ENCODE data around the gene ANXA11. TPM values are rescaled to one million over a fixed set of nuclear protein-coding genes. Genes with fewer than 3 reads are reported as not detected.

The ANXA11 gene
- total RNA-seq, 2 experiments from 2014 or later, result 142 TPM

DNA sequence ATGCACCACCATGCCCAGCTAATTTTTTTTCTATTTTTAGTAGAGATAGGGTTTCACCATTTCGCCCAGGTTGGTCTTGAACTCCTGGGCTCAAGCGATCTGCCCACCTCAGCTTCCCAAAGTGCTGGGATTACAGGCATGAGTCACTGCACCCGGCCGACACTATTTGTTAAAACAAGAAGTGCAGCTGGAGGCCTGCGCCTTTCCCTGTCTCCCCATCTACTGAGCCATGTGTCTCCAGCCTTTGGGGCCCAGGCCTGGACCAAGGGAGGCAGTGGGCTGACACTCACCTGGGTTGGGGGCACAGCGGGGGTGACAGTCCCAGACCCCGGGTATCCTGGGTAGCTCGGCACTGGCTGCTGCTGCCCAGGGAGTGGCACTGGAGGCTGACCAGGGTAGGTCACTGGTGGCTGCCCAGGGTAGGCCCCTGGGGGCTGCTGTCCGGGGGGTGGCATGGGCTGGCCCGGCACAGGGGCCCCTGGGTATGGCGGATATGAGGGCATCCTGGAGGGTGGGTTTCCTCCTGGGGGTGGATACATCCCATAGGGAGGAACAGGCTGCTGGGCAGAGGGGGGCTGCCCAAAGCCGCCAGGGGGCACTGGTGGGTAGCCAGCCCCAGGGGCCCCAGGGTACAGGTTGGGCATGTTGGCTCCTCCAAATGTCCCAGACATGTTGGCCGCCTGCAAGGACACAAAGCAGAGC lies 36.5 kb downstream of the ANXA11 start:
- CTCF ChIA-PET, result interaction anchor here (1.1 to 1.6 kb wide), 4 partner anchors 19 to 52 kb away, joined by 3 to 4 read pairs (median 4); no protein-coding TSS in a partner anchor
- intact Hi-C loops (cut with micrococcal nuclease), result no loop called here
- peaks cover 16% of the 10 kb centered on the region for H3K4me1 Mint-ChIP-seq (ENCODE audit: low read depth)
- DNase-seq, result no peak
- H3K27ac Mint-ChIP-seq, result no peak overlapping the region
- H3K4me3 Mint-ChIP-seq, result no peak overlapping the region
- peaks cover 8% of the 10 kb centered on the region for H3K36me3 Mint-ChIP-seq (ENCODE audit: low read depth)
- no peaks in the 10 kb centered on the region for H3K9me3 Mint-ChIP-seq
- no peaks in the 10 kb centered on the region for H3K27me3 Mint-ChIP-seq (ENCODE audit: low read depth)

DNA sequence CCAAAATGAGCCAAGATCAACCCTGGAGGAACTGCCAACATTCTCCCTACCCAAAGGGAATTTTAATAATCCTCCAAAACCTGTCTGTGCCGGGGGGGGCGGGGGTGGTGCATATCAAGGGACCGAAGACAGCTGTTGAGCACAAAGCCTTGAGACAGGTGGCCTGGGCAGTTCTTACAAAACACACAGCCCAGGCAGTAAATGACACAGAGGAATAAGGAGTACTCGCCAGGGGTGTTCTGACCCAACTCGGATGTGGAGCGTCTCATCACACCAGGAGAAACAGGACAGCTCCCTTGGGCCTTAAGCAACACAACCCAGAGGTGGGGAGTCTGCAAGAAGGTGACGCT lies 37.2 kb downstream of the ANXA11 start:
- intact Hi-C loops (cut with micrococcal nuclease), result no loop called here
- H3K27ac Mint-ChIP-seq, result no peak overlapping the region
- peaks cover 10% of the 10 kb centered on the region for H3K36me3 Mint-ChIP-seq (ENCODE audit: low read depth)
- H3K4me3 Mint-ChIP-seq, result no peak overlapping the region
- H3K4me1 Mint-ChIP-seq (ENCODE audit: low read depth), result peaks cover 13% of the 10 kb centered on the region
- H3K9me3 Mint-ChIP-seq, result no peaks in the 10 kb centered on the region
- H3K27me3 Mint-ChIP-seq (ENCODE audit: low read depth), result no peaks in the 10 kb centered on the region
- DNase-seq, result no peak
- CTCF ChIA-PET, result interaction anchor here (1.1 to 1.6 kb wide), 4 partner anchors 18 to 52 kb away, joined by 3 to 4 read pairs (median 4); no protein-coding TSS in a partner anchor

DNA sequence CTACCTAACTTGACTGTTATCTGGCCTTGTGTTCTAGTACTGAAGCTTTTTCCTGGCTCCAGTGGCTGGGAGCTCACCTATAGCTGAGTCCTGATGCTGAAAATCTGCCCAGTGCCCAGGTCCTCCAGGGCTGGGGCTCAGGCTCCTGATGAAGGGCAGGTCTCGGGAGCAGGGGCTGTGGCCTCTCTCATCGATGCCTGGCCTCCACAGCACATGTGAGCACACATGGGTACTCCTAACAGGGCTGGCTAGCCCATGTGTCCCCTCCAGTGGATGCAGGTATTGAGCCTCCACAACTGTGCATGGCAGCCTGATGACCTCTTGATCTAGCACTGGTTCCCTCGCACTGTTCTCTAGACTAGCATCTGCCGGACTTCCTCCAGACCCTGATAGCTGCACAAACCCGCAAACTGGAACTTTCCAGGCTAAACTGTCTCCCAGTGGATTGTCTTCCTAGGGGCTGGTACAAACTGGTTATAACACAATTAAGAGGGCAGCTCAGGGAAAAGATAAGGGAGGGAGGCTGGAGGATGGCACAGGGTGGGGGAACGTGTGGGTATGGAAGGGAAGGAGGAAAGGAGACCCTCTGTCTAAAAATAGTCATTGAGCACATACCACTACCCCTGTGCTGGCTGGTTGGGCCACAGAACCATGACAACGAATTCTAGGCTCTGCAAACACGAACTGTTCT lies 37.7 kb downstream of the ANXA11 start:
- CTCF ChIA-PET, result interaction anchor here (1.1 to 1.6 kb wide), 4 partner anchors 17 to 53 kb away, joined by 3 to 4 read pairs (median 4); no protein-coding TSS in a partner anchor
- H3K4me1 Mint-ChIP-seq (ENCODE audit: low read depth), result peaks cover 12% of the 10 kb centered on the region
- no peak for DNase-seq
- no peak overlapping the region for H3K4me3 Mint-ChIP-seq
- H3K36me3 Mint-ChIP-seq (ENCODE audit: low read depth), result peaks cover 10% of the 10 kb centered on the region
- H3K9me3 Mint-ChIP-seq, result no peaks in the 10 kb centered on the region
- intact Hi-C loops (cut with micrococcal nuclease), result no loop called here
- H3K27me3 Mint-ChIP-seq (ENCODE audit: low read depth), result no peaks in the 10 kb centered on the region
- peak overlapping the region; percentile 24 for H3K27ac Mint-ChIP-seq

DNA sequence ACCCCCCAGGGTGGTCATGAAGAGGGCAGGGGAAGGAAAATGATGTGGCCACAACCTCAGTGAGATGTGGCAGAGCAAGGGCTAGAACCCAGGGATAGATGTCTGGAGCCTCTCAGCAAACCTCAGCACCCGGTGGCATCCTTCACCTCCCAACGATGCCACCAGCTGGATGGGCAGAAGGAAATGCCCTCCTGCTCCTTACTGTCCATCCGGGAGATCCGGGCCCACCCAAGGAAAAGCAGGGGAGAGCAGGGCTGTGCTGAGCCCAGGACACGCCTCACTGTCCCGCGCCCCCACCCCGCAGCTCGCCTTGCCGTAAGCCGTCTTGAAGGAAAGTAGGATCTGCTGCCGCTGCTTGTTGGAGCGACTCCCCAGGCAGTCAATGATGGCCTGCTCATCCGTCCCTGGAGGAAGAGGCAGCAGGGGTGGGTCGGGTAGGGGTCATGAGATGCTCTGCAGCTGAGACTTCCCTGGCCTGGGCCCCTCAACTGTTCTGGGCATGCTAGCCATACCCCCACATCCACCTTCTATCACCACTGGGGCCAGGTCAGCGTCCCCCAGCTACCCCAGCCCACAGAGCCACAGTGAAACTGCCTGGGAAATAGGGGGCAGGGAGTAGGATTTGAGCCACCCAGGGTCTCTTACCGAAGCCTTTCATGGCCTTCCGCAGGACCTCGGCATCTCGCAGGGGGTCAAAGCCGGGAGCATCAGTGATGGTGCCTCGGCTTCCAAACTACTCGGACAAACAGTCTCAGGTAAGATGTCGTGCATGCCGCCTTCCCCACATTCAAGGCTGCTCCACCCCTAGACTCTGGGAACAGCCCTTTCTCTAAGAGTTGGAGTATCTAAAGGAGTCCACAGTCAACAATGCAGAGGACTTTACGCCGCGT lies 38.5 kb downstream of the ANXA11 start:
- DNase-seq, result no peak
- Mint-ChIP-seq H3K27ac (peak overlapping the region; percentile 83), H3K4me1 (ENCODE audit: low read depth) (peaks cover 12% of the 10 kb centered on the region), H3K4me3 (no peak overlapping the region), H3K36me3 (ENCODE audit: low read depth) (peaks cover 10% of the 10 kb centered on the region), H3K9me3 (no peaks in the 10 kb centered on the region), H3K27me3 (ENCODE audit: low read depth) (no peaks in the 10 kb centered on the region)
- CTCF ChIA-PET, result interaction anchor here (0.6 to 1.4 kb wide), 2 partner anchors 22 to 37 kb away, joined by 3 to 4 read pairs; no protein-coding TSS in a partner anchor
- intact Hi-C loops (cut with micrococcal nuclease), result no loop called here

DNA sequence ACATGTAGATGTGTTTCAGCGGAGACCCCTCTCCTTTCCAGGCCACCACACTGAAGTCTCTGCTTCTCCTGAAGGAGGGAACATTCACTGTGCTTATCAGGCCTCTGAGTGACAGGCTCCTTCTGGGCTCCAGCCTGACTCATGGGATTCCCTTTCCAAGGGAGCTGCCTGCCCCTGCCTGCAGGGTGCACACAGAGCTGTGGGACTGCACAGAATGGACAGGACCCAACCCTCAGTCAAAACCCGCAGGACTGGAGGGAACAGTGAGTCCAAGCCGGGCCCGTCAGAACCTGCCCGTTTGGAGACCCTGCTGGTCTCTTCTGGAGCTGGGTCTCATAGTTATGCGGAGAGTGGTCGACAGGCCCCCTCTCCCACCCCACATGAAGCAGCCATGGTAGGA lies 40.2 kb downstream of the ANXA11 start:
- Mint-ChIP-seq H3K9me3 (no peaks in the 10 kb centered on the region), H3K27me3 (ENCODE audit: low read depth) (no peaks in the 10 kb centered on the region), H3K27ac (peak overlapping the region; percentile 83), H3K4me3 (no peak overlapping the region), H3K36me3 (ENCODE audit: low read depth) (peaks cover 18% of the 10 kb centered on the region), H3K4me1 (ENCODE audit: low read depth) (peaks cover 12% of the 10 kb centered on the region)
- DNase-seq, result no peak
- CTCF ChIA-PET, result interaction anchor here (0.7 kb wide), 1 partner anchor 11 kb away, joined by 3 read pairs; no protein-coding TSS in a partner anchor
- intact Hi-C loops (cut with micrococcal nuclease), result no loop called here

DNA sequence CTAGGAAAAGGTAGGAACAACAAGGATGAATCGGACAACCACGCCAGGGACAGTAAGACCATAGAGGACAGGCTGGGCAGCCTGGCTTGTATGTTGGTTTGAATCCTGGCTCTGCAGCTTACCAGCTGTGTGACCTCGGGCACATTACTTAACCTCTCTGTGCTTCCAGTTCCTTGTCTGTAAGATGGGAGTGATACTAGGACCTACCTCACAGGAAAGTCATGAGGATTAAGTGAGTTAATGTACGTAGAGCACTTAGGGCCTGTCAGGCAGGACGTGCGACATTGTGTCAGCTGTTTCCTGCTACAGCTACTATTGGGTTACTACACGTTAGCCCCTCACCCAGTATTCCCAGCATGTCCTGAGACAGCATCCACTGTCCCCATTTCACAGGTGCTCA lies 40.7 kb downstream of the ANXA11 start:
- CTCF ChIA-PET, result no interaction called here
- no peaks in the 10 kb centered on the region for H3K9me3 Mint-ChIP-seq
- intact Hi-C loops (cut with micrococcal nuclease), result no loop called here
- H3K4me3 Mint-ChIP-seq, result no peak overlapping the region
- H3K4me1 Mint-ChIP-seq (ENCODE audit: low read depth), result peaks cover 12% of the 10 kb centered on the region
- H3K27ac Mint-ChIP-seq, result no peak overlapping the region
- no peak for DNase-seq
- peaks cover 20% of the 10 kb centered on the region for H3K36me3 Mint-ChIP-seq (ENCODE audit: low read depth)
- H3K27me3 Mint-ChIP-seq (ENCODE audit: low read depth), result no peaks in the 10 kb centered on the region

DNA sequence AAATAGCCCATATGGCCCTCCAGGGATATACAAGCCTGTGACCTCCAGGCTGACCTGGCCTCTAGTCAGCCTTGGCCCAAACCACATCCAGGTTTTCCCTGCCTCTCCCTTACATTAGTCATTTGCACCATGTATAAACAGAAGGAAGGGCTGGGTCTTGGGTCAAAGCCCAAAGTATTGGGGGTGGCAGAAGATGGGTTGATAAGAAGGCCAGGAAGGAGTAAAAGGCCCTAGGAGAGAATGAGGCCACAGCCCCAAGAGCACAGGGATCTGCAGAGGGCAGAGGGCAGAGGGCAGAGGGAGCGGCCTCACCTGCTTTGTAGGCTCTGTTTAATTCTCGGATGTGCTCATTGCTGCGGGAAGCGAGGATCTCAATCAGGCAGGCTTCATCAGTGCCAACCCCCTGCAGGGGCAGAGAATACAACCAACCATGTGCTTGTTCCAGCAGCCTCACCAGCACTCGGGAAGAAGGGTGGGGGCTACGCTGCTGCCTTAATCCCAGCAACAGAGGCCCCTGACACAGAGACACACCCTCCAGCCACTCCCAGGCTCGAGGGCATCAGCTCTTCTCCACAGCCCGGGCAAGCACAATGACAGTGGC lies 41.5 kb downstream of the ANXA11 start:
- CTCF ChIA-PET, result interaction anchor here (0.7 kb wide), 1 partner anchor 40 kb away, joined by 3 read pairs; no protein-coding TSS in a partner anchor
- no peaks in the 10 kb centered on the region for H3K27me3 Mint-ChIP-seq (ENCODE audit: low read depth)
- peaks cover 12% of the 10 kb centered on the region for H3K4me1 Mint-ChIP-seq (ENCODE audit: low read depth)
- H3K4me3 Mint-ChIP-seq, result no peak overlapping the region
- peaks cover 22% of the 10 kb centered on the region for H3K36me3 Mint-ChIP-seq (ENCODE audit: low read depth)
- no peaks in the 10 kb centered on the region for H3K9me3 Mint-ChIP-seq
- DNase-seq, result no peak
- H3K27ac Mint-ChIP-seq, result no peak overlapping the region
- intact Hi-C loops (cut with micrococcal nuclease), result no loop called here

DNA sequence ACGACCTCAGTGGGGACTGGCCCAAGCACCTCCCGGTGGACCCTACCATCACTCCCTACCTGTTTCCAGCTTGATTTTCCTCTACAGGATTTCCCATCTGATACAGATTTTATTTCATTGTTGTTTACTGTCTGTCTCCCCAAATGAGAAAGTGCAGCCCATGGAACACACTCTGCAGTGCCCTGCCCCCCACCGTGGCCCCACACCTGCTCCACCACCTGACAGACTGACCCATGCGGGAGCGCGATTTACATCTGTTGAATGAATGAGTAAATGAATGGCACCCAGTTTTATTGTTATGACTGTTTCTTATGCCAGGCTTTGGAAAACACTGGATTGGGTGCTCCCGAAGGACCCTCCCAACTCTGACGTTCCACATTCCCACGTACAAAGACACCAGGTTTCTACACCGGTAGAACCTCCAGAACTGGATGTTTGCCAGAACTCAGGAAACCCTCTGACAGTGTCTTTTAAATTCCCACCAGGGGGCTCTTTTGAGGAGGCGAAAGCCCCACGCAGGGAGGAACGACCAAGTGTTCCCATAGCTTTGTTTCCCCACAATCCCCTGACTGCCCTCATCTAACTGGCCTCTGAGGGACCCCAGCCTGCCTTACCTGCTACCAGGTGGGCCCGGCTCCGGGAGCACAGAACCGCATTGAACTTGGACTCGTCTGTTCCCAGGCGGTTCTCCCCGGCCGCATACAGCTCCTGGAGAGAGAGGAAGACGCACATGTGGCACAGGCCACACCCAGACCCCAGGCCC lies 43.8 kb downstream of the ANXA11 start:
- Mint-ChIP-seq H3K4me1 (ENCODE audit: low read depth) (peaks cover 10% of the 10 kb centered on the region), H3K27ac (peak overlapping the region; percentile 22), H3K9me3 (no peaks in the 10 kb centered on the region), H3K4me3 (no peak overlapping the region), H3K36me3 (ENCODE audit: low read depth) (peaks cover 38% of the 10 kb centered on the region), H3K27me3 (ENCODE audit: low read depth) (no peaks in the 10 kb centered on the region)
- no peak for DNase-seq
- CTCF ChIA-PET, result interaction anchor here (0.6 to 1.7 kb wide), 6 partner anchors 18 to 61 kb away, joined by 3 to 7 read pairs (median 4); no protein-coding TSS in a partner anchor
- intact Hi-C loops (cut with micrococcal nuclease), result no loop called here

DNA sequence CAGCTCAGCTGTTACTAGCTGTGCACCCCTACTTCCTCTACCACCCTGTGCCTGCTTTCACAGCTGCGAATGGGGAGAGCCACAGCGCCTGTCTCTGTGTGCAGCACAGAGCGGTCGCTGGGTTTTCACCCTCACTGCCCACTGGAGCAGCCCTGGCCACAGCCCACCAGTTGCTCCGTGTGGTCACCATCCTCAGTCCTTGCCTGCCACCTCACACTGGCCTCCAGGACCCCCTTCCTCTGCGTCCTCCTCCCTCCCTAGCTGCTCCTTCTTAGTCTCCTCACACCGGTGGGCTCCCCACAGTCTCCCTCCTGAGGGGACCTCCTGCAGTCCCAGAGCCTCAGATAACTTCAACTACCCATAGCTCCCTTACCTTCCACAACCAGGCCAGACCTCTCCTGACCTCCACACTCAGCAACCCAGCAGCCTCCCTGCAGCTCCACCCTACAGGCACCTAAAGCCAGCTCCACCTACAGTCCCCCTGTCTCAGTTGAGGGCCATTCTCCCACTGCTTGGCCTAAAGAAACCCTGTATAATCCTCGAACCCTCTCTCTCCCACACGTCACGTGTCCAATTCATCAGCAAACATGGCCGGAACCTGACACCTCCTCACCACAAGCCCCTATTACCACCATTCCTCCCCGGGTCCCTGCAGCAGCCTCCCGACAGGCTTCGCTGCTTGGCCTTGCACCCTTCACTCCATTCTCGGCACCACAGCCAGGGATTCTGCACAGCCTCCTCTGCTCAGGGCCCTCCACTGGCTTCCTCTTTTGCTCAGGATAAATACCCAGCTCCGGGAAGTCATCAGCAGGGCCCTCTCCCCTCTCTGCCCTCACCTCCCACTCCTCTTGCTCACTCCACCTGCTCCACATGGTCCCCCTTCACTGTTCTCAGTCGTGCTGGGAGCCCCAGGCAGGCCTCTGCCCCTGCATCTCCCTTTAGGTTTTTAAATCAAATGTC lies 44.7 kb downstream of the ANXA11 start:
- peaks cover 2% of the 10 kb centered on the region for H3K4me1 Mint-ChIP-seq (ENCODE audit: low read depth)
- no peaks in the 10 kb centered on the region for H3K27me3 Mint-ChIP-seq (ENCODE audit: low read depth)
- DNase-seq, result no peak
- H3K4me3 Mint-ChIP-seq, result no peak overlapping the region
- no peaks in the 10 kb centered on the region for H3K9me3 Mint-ChIP-seq
- CTCF ChIA-PET, result interaction anchor here (0.9 to 1.6 kb wide), 6 partner anchors 16 to 61 kb away, joined by 3 to 6 read pairs (median 4); no protein-coding TSS in a partner anchor
- H3K27ac Mint-ChIP-seq, result no peak overlapping the region
- H3K36me3 Mint-ChIP-seq (ENCODE audit: low read depth), result peaks cover 40% of the 10 kb centered on the region
- intact Hi-C loops (cut with micrococcal nuclease), result no loop called here

DNA sequence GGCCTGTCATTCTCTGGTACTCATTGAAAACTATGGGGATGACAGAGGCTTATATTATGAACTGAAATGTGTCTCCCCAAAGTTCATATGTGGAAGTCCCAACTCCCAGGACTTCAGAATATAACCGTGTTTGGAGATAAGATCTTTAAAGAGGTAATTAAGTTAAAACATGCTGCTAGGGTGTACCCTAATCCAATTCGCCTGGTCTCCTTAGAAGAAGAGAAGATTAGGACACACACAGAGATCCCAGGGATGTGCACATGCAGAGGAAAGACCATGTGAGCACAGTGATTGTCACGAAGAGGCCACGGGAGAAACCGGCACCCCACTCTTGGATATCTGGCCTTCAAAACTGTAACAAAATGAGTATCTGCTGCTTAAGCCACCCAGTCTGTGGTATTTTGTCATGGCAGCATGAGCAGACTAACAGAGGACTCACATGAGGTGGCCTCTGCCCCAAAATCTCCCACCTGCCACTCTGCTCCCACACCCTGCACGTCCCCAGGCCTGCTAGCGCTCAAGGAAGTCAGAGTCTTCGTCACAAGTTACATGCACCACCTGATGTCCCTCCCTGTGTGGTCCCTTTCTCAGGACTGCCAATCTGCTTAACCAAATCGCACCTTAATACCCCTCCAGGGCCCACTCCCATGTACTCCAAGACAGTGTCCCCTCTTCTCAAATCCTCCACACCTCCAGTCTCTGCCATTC lies 46.0 kb downstream of the ANXA11 start:
- H3K9me3 Mint-ChIP-seq, result no peaks in the 10 kb centered on the region
- peaks cover 51% of the 10 kb centered on the region for H3K36me3 Mint-ChIP-seq (ENCODE audit: low read depth)
- no peaks in the 10 kb centered on the region for H3K4me1 Mint-ChIP-seq (ENCODE audit: low read depth)
- H3K27me3 Mint-ChIP-seq (ENCODE audit: low read depth), result no peaks in the 10 kb centered on the region
- CTCF ChIA-PET, result interaction anchor here (1.2 to 1.6 kb wide), 3 partner anchors 15 to 62 kb away, joined by 5 to 6 read pairs (median 5); no protein-coding TSS in a partner anchor
- DNase-seq, result no peak
- no peak overlapping the region for H3K4me3 Mint-ChIP-seq
- intact Hi-C loops (cut with micrococcal nuclease), result no loop called here
- no peak overlapping the region for H3K27ac Mint-ChIP-seq

Data from activated naive CD4-positive, alpha-beta T cell treated with anti-CD3 and anti-CD28 coated beads for 36 hours (primary cell).